Testis (tissue), 2 donors: ENCODE measurements around the gene PRCP.

Experiments used
- CTCF ChIP-seq, 3 experiments: fragments of 450-650 bp in 2 of 3; fragments of 200-600 bp in 1 of 3; sonication (generic) in 1 of 3; IDR thresholded peaks; one replicate each; pipeline ENCODE4 v1.5.1; 2016 to 2019; ENCODE audit warnings: antibody characterized with exemption in 3 of 3, mild to moderate bottlenecking in 2 of 3, moderate library complexity in 1 of 3
- POLR2A ChIP-seq: fragments of 450-650 bp; IDR thresholded peaks from one replicate; pipeline ENCODE4 v1.6.1; 2017; ENCODE audit warnings: antibody characterized with exemption, mild to moderate bottlenecking, moderate library complexity

- TF ChIP-seq CTCF (IDR thresholded peaks at IDR 0.05) (no peak), POLR2A (no peak)
These were observed 27.7 kb downstream of the PRCP start for GRCh38 chr11:82872377-82873150.
